ENCODE data around the gene CCL4L2.
"Not testable (repeated sequence)": the region's sequence is repeated elsewhere in the genome, so short reads cannot be mapped to it uniquely, and the experiment has no call there.

DNA sequence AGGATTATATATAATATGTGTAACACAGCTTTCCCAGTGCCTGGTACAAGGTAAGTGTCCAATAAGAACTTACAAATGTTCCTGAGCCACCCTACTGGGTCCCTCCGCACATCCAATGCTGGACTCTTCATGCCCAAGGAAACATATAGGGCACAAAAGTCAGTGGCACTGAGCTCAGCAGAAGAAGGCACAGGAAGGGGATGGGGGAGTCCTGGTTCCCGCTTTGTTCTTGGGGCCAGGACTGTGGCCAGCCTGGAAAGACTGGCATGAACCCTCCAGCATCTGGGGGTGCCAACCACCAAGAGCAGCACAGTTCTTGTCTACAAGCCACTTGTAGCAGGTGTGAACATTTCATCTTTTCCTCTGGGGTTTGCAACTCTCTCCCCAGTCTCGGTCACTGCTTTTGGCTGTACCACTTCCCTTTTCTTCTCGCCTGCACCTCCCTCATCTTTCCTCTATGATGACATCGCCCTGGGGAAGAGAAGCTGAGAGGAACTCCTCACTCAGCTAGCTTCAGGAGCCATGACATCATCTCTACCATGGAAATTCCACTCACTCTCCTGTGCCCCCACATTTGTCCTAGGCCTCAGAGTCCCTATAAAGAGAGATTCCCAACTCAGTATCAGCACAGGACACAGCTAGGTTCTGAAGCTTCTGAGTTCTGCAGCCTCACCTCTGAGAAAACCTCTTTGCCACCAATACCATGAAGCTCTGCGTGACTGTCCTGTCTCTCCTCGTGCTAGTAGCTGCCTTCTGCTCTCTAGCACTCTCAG, at the start of gene CCL4L2:
- TF ChIP-seq, protein P1, sequence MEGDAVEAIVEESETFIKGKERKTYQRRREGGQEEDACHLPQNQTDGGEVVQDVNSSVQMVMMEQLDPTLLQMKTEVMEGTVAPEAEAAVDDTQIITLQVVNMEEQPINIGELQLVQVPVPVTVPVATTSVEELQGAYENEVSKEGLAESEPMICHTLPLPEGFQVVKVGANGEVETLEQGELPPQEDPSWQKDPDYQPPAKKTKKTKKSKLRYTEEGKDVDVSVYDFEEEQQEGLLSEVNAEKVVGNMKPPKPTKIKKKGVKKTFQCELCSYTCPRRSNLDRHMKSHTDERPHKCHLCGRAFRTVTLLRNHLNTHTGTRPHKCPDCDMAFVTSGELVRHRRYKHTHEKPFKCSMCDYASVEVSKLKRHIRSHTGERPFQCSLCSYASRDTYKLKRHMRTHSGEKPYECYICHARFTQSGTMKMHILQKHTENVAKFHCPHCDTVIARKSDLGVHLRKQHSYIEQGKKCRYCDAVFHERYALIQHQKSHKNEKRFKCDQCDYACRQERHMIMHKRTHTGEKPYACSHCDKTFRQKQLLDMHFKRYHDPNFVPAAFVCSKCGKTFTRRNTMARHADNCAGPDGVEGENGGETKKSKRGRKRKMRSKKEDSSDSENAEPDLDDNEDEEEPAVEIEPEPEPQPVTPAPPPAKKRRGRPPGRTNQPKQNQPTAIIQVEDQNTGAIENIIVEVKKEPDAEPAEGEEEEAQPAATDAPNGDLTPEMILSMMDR (conservative IDR thresholded peaks at IDR 0.05; ENCODE audit: low read length): not testable (repeated sequence)
- TF ChIP-seq EZH2phosphoT487 (IDR thresholded peaks at IDR 0.05; ENCODE audit: borderline replicate concordance, low read depth, low read length): not testable (repeated sequence)

Measured in OCI-LY7 (cell line).